Psoas muscle (tissue), 8 donors: Measurements from ENCODE around the gene SLC27A1. TPM values are rescaled to one million over a fixed set of nuclear protein-coding genes. Genes with fewer than 3 reads are reported as not detected.

Experiments
- ATAC-seq, 4 donors: fragments of 200-7000 bp; cut with Tn5 transposase; one replicate each; pipeline ENCODE4 v1.9.1; 2020; ENCODE audit warnings: moderate library complexity in 3 of 4, mild to moderate bottlenecking in 2 of 4
- DNase-seq, 2 donors: peaks; one replicate each; pipeline ENCODE4 v3.0.0-alpha.2; 2020
- H3K27ac ChIP-seq: fragments of 200-600 bp; one replicate; pipeline ENCODE4 v1.8.0; 2022
- H3K27me3 ChIP-seq, 3 donors: fragments of 200-600 bp in 1 of 3; one replicate each; pipeline versions ENCODE4 v1.6.1 to v1.8.0; 2013 to 2022; ENCODE audit warnings: low read length in 2 of 3, mild to moderate bottlenecking in 2 of 3, moderate library complexity in 1 of 3; ENCODE audit not compliant: insufficient read depth in 3 of 3
- H3K36me3 ChIP-seq, 2 donors: fragments of 200-600 bp in 1 of 2; one replicate each; pipeline versions ENCODE4 v1.6.1 to v1.8.0; 2013 to 2022; ENCODE audit warnings: low read depth in 1 of 2, mild to moderate bottlenecking in 1 of 2, moderate library complexity in 1 of 2; ENCODE audit not compliant: insufficient read depth in 1 of 2
- H3K4me1 ChIP-seq: fragments of 200-600 bp; one replicate; pipeline ENCODE4 v1.8.0; 2022
- H3K4me3 ChIP-seq: fragments of 200-600 bp; one replicate; pipeline ENCODE4 v1.8.0; 2022; ENCODE audit warnings: mild to moderate bottlenecking
- H3K9me3 ChIP-seq: fragments of 200-600 bp; one replicate; pipeline ENCODE4 v1.8.0; 2022
- WGBS, 3 donors: extraction: QIAGEN DNeasy Blood & Tissue Kit; methylation state at CpG; one replicate each; pipeline versions ENCODE4 v1.1.6 to v1.1.7; 2013; 5-methylcytosine and 5-hydroxymethylcytosine counted together
- intact Hi-C, 2 donors: fragments of 100-400 bp; cut with DNase I; formaldehyde crosslinking; loops; one replicate each; pipeline versions ENCODE4 v1.11.0 to v1.14.2; 2022
- polyA plus RNA-seq, 3 donors: library from polyadenylated mRNA; stranded (reverse); fragments of 200-250 nt; gene quantifications; one replicate each; pipeline ENCODE4 v1.2.3, GENCODE V29; 2013
- total RNA-seq, 4 donors: library from RNA; stranded (reverse); fragmentation: NEBNext Ultra II Directional in 2 of 4; extraction: Animal tissue kit (Norgen Biotek cat#: 25700) in 2 of 4; gene quantifications; one replicate each; pipeline versions ENCODE4 v1.2.1 to v1.2.4, GENCODE V29; 2021 to 2023
- TF ChIP-seq, protein P1 (sequence below): fragments of 200-600 bp; IDR thresholded peaks from one replicate; pipeline ENCODE4 v1.8.0; 2022; ENCODE audit warnings: antibody characterized with exemption
- donor health status: healthy with polysubstance abuse.
- donor health status: DM: no; HTN: no; CAD: no; lungs with moderate emphysema.
- donor health status: Bipolar disorder and iron deficiency.
- donor health status: healthy.
- donor health status: DM: yes; HTN: yes; CAD: no.
- donor health status: DM: no; HTN: no; CAD: no.
- donor health status: DM: no; HTN: no; CAD: no.
- donor health status: DM: yes; HTN: yes; CAD: no.

The SLC27A1 gene
- total and polyA plus RNA-seq, 7 donors: 11.8 to 40.1 (median 25.5) TPM

DNA sequence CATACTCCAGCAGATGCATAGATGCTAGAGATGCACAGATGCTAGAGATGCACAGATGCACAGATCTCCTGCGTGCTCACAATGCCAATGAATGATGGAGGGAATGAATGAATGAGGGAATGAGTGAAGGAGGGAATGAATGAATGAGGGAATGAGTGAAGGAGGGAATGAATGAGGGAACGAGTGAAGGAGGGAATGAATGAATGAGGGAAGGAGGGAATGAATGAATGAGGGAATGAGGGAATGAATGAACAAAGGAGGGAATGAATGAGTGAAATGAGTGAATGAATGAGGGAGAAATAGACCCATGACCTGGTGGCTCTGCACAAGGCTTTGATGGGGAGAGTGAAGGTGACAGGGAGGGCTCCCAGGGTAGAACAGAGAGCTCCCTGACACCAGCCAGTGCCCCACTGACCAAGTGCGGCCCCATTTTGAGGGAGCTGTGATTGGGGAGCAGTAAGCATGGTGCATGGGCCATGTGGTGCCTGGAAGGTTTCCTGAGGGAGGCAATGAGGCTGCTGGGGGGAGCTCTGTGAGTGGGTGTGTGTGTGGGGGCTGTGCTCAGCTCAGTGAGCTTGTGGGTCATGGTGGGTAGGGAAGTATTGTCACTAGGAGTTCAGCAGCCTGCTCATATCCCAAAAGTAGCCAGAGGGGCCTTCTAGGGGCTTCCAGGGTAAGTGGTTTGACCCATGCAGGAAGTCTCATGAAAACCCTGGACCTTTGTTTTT lies 12.7 kb downstream of the SLC27A1 start:
- TF ChIP-seq, protein P1, sequence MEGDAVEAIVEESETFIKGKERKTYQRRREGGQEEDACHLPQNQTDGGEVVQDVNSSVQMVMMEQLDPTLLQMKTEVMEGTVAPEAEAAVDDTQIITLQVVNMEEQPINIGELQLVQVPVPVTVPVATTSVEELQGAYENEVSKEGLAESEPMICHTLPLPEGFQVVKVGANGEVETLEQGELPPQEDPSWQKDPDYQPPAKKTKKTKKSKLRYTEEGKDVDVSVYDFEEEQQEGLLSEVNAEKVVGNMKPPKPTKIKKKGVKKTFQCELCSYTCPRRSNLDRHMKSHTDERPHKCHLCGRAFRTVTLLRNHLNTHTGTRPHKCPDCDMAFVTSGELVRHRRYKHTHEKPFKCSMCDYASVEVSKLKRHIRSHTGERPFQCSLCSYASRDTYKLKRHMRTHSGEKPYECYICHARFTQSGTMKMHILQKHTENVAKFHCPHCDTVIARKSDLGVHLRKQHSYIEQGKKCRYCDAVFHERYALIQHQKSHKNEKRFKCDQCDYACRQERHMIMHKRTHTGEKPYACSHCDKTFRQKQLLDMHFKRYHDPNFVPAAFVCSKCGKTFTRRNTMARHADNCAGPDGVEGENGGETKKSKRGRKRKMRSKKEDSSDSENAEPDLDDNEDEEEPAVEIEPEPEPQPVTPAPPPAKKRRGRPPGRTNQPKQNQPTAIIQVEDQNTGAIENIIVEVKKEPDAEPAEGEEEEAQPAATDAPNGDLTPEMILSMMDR: no peak
- Histone ChIP-seq H3K27ac (no peak overlapping the region), H3K27me3 (no peaks in the 10 kb centered on the region), H3K9me3 (no peaks in the 10 kb centered on the region), H3K4me3 (no peak overlapping the region), H3K4me1 (peaks cover 9% of the 10 kb centered on the region), H3K36me3 (peaks cover 0 to 27% of the 10 kb centered on the region in 2 donors)
- DNase-seq (no peak), ATAC-seq (no peak)
- WGBS, 3 donors: 85 to 91% (median 87%) methylated on average over 3 of the region's 3 CpGs
- intact Hi-C loops: no loop called here

DNA sequence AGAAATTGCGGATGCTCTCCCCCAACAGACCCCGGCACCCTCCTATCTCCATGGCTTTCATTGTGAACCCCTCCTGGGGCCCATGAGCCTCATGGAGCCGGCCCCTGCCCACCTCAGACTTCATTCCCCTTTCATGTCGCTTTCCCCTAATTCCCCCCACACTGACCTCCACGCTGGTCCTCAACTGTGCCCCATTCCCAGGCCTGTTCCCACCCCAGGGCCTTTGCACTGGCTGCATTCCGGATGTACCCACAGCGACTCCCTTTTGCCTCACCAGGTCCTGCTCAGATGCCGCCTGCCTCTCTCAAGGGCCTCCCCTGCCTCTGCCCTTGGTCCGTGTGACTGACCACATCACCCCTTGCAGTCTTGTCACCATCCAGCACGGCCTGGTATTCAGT lies 13.3 kb downstream of the SLC27A1 start:
- no peak overlapping the region for H3K4me3 ChIP-seq
- no peaks in the 10 kb centered on the region for H3K9me3 ChIP-seq
- TF ChIP-seq, protein P1: no peak
- H3K36me3 ChIP-seq: peaks cover 0 to 32% of the 10 kb centered on the region in 2 donors
- peaks cover 9% of the 10 kb centered on the region for H3K4me1 ChIP-seq
- no peak overlapping the region for H3K27ac ChIP-seq
- DNase-seq (no peak), ATAC-seq (no peak)
- intact Hi-C loops: no loop called here
- no peaks in the 10 kb centered on the region for H3K27me3 ChIP-seq
- WGBS, 3 donors: 93 to 96% (median 95%) methylated on average over 10 of the region's 10 CpGs

DNA sequence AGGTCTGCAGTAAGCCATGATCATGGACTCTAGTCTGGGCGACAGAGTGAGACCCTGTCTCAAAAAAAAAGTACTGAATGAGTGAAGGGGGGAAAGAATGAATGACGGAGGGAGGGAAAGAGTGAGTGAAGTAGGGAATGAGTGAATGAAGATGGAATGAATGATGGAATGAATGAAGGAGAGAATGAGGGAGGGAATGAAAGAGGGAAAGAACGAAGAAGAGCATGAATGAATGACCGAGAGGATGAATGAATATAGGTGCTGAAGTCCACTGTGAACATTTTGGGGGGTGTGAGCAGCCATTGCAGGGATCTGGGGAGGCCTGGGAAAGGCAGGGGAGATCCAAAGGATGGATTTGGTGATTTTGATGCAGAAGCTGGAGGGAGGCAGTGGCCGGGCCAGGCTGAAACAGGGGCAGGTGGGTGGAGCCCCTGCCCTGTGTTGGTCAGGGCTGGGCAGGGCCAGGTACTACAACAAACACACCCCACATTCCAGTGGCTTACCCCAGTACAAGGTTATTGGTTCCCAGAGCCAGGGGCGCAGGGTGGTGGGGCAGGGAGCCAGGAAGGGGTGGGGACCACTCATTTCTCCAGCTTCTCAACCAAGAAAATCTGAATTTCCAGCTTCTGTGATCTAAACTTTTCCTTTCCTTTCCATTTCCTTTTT lies 14.3 kb downstream of the SLC27A1 start:
- no peak for DNase-seq
- WGBS, 3 donors: 93 to 96% (median 95%) methylated on average over 6 of the region's 6 CpGs
- no peaks in the 10 kb centered on the region for H3K9me3 ChIP-seq
- H3K4me3 ChIP-seq: no peak overlapping the region
- intact Hi-C loops: no loop called here
- no peaks in the 10 kb centered on the region for H3K27me3 ChIP-seq
- H3K4me1 ChIP-seq: peaks cover 9% of the 10 kb centered on the region
- TF ChIP-seq, protein P1: no peak
- peaks cover 0 to 35% of the 10 kb centered on the region in 2 donors for H3K36me3 ChIP-seq
- no peak overlapping the region for H3K27ac ChIP-seq
- ATAC-seq: no peak

DNA sequence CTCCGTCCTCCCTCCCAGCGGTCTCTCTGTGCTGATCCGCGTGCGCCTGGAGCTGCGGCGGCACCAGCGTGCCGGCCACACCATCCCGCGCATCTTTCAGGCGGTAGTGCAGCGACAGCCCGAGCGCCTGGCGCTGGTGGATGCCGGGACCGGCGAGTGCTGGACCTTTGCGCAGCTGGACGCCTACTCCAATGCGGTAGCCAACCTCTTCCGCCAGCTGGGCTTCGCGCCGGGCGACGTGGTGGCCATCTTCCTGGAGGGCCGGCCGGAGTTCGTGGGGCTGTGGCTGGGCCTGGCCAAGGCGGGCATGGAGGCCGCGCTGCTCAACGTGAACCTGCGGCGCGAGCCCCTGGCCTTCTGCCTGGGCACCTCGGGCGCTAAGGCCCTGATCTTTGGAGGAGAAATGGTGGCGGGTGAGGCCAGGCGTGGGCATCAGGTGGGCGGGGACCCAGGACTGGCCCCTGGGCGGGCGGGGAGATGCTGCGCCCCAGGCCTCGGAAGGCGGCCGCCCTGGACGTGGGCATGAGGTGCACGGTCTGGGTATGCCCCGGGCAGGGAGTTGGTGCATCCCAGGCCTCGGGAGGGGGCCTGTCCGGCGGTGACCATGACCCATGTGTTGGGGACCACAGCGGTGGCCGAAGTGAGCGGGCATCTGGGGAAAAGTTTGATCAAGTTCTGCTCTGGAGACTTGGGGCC lies 16.4 kb downstream of the SLC27A1 start:
- H3K4me1 ChIP-seq: peaks cover 4% of the 10 kb centered on the region
- 94 to 97% (median 95%) methylated on average over 43 to 58 of the region's 58 CpGs for WGBS, 3 donors
- no peaks in the 10 kb centered on the region for H3K27me3 ChIP-seq
- no peak overlapping the region for H3K4me3 ChIP-seq
- no peaks in the 10 kb centered on the region for H3K9me3 ChIP-seq
- no peak for ATAC-seq
- H3K36me3 ChIP-seq: peaks cover 0 to 38% of the 10 kb centered on the region in 2 donors
- DNase-seq: no peak
- no peak overlapping the region for H3K27ac ChIP-seq
- TF ChIP-seq, protein P1: no peak
- intact Hi-C loops: no loop called here
